GM20431 (cell line): ENCODE measurements around the gene FLRT2.

Experiments used
- in situ Hi-C: fragments of 300-500 bp; cut with MseI, MboI; formaldehyde crosslinking; loops from one replicate; pipeline ENCODE4 v1.15.0; 2020; ENCODE audit warnings: low sequenced_read_pairs; ENCODE audit not compliant: unreplicated experiment

The FLRT2 gene, protein sequence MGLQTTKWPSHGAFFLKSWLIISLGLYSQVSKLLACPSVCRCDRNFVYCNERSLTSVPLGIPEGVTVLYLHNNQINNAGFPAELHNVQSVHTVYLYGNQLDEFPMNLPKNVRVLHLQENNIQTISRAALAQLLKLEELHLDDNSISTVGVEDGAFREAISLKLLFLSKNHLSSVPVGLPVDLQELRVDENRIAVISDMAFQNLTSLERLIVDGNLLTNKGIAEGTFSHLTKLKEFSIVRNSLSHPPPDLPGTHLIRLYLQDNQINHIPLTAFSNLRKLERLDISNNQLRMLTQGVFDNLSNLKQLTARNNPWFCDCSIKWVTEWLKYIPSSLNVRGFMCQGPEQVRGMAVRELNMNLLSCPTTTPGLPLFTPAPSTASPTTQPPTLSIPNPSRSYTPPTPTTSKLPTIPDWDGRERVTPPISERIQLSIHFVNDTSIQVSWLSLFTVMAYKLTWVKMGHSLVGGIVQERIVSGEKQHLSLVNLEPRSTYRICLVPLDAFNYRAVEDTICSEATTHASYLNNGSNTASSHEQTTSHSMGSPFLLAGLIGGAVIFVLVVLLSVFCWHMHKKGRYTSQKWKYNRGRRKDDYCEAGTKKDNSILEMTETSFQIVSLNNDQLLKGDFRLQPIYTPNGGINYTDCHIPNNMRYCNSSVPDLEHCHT

DNA sequence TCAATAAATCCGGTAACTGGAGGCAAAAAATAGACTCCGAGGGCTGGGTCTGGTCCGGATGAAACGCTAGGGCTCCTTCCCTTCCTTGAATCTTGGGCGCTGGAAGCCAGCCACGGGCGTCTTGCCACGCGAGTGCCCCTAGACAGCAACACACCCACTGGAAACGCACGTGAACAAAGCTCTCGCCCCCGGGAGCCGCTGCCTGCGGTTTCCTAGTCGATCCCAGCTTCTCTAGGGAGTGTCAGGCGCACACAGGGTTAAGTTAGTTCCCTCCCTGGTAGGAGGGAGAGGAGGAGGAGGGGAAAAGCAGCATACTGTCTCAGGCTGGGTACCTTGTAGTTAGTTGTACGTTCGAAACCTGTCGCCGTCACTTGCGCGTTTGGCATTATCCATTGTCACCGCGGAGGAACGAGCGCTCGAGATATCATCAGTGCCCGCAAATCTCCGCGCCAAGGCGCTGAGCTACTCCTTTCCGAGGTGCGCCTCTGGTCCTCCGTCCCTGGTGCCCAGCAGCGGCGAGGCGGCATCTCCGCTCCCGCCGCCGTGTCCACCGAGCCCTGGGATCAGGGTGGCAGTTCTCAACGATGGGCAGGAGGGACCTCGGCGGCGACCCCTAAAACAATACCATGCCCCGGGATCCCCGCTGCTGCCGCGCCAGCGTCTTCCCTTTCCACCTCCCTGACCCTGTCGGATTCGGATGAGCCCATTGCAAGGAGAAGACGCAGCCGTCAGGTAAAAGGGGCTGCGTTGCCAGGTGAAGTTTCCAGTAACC is at the start of gene FLRT2:
Gene FLRT2 (plus strand): TSS at position 342 of the 772 bp plus-strand sequence. CDS start 91,371 bp downstream, outside the sequence.
- in situ Hi-C loops, result no loop called here

- in situ Hi-C loops, result no loop called here
Measured at GRCh38 chr14:85481471-85481870, 48.5 kb upstream of the FLRT2 start.

DNA sequence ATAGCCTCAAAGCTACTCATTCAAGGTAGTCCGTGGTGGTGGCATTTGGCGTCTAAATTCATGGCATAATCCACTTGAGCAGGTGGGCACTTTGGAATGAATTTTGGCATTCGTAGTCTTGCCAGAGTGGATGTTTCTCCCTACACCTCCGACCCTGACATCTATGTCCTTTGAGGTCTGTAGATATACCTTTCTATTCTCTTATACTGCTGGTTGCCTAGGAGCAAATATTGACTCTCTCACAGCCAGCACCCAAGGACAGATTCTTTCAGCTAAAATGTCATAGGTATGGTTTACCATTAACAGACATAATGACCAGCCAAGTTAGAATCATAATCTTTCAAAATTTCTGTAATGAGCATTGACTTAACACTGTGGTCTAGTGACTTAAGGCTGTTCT is 47.4 kb upstream of the FLRT2 start:
- in situ Hi-C loops, result no loop called here

GRCh38 chr14:85483037-85483436 is 46.9 kb upstream of the FLRT2 start:
- in situ Hi-C loops, result no loop called here

DNA sequence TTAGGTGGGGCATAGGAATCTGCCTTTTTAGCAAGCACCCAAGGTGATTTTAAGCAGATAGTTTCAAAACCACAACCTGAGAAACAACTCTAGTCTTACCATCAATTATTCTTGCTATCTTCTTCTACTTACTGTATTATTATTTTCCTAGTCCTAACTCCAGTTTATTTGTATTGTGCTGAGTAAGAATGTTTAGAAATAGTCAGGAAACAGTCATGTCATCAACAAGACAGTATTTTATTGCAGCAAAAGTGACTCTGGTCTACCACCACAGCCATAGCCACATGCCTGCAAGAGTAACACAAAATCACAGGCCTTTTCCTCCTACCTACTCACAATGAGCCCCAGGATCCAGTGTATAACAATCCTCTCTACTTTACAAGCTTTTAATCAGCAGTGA is 46.3 kb upstream of the FLRT2 start:
- in situ Hi-C loops, result no loop called here

DNA sequence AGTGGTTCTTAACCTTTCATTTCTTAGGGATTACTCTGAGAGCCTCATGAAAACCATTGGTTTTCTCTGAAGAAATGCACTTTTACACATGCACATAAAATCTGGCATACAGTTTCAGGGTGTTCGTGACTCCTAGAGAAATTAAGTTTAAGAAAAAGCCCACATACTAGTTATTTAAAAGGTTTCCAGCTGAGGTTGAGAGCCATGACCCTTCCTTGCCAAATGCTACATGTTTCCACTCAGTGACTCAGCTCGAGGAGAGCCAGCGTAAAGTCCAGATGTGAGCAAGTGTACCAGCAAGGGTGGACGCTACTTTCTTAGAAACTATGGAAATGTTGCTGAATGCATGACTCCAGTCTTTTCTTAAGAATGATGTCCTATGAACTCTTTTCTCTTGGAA is 42.7 kb upstream of the FLRT2 start:
- in situ Hi-C loops, result no loop called here

DNA sequence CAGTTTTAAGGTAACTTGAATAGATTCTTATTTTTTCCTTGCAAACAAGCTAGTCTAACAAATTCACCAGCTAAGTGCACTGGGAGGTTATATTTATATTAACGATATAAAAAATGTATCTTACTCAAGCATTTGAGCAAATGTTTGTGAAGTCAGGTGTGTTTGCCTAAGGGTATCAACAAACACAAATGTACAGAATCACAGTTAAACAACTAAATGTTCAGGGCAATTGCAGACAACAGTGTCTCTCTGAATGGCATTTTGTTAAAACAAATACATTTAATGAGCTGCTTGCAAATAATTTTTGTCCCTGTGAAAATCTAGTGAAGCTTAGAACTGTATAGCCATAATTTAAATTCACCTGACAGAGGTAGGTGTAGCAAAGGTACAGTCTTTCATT is 28.2 kb upstream of the FLRT2 start:
- in situ Hi-C loops, result no loop called here

DNA sequence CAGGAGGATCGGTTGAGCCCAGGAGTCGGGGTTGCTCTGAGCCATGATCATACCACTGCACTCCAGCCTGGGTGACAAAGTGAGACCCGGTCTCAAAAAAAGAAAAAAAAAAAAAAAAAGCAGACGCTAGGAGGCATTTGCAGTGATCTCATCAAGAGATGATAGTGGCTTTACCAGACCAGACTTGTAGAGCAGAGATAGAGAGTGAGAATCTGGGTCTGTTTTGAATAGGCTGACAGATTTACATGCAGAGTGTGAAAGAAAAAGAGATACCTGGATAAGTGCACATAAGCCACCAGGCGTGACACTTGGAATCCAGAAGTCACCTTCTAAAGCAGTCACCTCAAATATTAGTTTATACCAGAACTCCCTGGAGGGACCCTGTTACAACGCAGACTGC is 21.1 kb upstream of the FLRT2 start:
- in situ Hi-C loops, result no loop called here

GRCh38 chr14:85512451-85512850 is 17.5 kb upstream of the FLRT2 start:
- in situ Hi-C loops, result no loop called here

DNA sequence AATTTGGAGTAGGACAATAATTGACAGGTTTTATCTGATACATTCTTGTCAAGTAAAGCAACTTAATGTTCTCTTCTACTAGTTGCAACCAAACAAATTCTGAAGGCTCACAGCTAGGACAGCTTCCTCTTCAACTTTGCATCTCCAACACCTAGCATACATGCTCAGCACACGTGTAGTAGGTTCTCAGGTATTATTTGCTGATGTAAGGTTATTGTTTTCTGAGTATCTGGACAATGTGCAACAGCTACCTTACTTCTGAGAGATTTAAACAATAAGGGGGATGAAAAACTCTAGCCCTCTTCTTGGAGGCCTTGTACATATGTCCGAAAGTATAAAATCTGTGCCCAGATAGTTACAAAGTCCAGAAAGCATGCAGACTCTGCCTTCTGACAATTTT is 15.5 kb upstream of the FLRT2 start:
- in situ Hi-C loops, result no loop called here

DNA sequence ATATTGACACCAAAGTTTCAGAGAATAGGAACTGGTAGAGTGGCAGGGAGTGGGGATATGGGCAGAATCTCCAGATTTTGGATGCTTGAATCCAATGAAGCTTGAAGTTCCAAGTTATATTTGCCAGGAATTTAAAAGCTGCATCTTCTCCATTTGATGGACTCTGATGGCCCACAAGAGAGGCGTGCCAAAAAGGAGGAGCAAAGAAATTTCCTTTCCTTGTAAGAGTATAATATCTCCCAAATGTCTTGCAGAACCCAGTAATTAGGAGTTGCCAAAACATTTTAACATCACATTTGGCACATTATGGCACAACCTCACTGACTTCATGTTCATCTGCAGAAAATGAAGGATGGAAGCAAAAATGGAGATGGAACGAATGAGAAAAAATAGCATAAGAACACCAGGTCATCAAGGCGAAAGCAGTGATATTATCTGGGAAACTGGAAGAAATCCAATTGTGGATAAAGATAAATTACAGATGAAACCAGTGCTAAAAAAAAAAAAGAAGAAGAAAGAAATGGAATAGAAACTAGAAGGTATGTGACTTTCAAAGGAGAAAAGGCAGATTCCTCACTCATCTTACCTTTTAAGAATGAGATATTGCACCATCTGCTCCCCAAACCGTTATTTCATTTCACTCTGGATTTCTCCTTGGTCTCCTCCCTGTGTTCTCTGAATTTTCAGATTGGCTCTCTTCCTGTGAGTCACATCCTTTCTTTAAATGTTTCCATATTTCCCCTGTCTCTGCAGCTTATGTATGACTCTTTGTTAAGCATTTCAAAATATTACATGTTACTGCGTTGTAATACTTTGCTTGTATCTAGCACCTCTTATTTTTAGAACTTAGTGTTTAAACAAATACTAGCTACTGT is 13.5 kb upstream of the FLRT2 start:
- in situ Hi-C loops, result no loop called here

DNA sequence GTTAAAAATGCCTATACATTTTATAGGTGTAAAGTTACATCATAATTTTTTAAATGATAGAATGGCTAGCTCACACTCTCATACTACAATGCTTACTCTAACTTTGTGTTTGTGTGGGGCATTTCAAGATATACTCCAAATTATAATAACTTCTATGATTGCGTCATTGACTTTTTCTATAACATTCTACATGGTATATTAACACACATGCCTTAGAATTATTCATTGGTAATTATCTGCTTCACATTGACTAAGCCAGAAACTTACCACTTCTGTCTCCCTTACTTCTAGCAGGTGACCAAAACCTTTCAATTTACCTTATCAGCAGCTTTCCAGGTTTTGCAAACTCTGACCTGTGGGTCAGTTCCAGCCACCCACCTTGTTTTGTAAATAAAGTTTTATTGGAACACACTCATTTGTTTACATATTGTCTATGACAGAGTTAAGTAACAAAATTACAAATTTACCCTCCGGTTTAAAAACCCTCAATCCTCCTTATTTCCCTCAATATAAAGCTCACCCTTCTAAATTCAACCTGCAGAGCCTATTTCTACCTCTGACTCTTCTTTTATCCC is 12.7 kb upstream of the FLRT2 start:
- in situ Hi-C loops, result no loop called here

DNA sequence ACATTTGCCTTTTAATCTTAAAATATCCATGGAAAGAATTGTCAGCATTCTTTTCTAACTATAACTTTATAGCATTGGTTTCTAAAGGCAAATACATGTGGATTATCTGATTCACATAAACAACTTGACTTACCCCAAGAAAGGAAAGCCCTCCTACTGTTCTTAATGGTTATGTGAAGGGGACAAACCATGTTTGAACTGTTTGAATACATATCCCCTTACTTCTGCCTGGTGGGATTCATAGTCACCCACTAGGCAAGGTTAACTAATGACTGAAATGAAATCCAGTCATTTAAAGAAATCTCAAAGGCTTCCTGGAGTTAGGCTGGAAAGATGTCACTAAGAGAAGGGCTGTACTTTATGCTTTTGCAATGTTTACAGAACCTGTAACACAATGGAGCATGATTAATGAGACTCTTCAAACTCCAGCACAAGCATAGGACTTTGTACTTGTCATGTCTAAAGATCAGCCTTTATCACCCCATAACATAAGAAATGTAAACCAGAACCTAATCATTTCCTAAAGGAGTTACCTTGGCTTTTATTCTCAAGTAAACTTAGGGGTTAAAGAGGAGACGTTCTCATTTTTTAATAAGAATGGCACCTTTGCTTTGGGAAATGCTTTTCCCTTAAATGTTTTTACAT is 10.2 kb upstream of the FLRT2 start:
- in situ Hi-C loops, result no loop called here

DNA sequence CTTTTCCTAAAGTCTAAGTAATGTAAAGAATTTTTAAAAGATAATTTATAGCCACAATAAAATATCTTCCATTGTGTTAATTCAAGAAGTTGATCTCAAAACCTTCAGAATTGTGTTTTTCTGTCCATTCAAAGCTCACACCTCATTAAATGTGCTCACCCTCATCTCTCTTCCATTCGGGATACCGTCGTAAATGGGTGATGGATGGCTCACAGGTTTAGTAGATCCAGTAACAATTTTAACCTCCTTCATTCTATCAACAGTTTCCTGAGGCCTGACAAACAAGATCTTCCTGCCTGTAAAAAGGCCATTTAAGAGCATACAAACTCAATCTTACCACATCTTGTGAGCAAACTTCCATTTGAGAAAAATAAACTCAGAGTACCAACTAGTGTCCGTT is 9.4 kb upstream of the FLRT2 start:
- in situ Hi-C loops, result no loop called here

DNA sequence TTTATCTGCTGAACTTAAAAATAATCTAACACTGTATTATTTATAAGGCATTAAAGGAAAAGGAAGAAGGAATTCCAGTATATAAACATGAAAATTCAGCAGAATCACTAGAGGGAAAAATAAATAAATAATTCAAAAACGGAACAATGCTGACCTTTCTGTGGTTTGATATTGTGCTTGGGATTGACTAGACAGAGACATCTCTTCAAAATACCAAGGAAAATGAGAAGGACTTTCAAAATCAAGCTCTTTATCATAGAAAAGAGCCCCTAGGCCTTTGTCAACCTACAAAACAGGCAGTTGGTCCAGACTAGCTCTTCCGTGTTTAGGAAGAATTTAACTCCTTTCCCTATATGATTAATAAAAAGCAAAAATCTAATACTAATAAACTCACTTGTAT is 6.3 kb upstream of the FLRT2 start:
- in situ Hi-C loops, result no loop called here

- in situ Hi-C loops, result no loop called here
Measured at GRCh38 chr14:85527006-85527405, 2.9 kb upstream of the FLRT2 start.

DNA sequence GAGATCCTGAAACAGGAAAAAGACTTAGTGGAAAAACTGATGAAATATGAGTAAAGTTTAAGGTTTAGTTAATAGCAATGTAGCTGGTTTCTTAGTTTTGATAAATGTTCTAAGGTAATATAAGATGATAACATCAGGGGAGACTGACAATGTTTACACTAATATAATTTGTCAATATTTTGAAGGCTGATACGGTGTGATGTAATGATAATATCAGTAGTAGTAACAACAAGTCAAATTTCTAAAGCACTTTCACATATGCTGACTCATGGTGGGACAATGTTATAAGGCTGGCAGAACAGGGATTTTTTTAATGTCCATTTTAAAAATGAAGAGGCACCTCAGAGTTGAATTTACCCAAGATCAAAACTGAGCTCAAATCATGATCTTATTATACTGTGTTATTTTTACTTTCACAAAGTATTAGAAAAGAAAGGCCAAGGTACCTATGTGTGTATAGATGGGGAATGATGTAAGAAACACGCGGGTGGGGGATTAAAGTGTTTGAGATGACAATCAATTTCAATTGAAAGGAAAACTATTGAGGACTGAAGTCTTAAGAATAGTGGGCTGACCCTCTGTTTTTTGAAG is 2.4 kb upstream of the FLRT2 start:
- in situ Hi-C loops, result no loop called here

- in situ Hi-C loops, result no loop called here
Measured at GRCh38 chr14:85528080-85528896, 1.7 kb upstream of the FLRT2 start.
